H9 (cell line): ENCODE measurements around the gene RHBDD3. TPM values are rescaled to one million over a fixed set of nuclear protein-coding genes. Genes with fewer than 3 reads are reported as not detected.

ENCODE experiments used
- DNase-seq: peaks from one replicate; pipeline ENCODE4 v3.0.0-alpha.2; 2017
- H2AFZ ChIP-seq: one replicate; pipeline ENCODE4 v1.6.1; 2013; ENCODE audit warnings: mild to moderate bottlenecking, low read length, control low read depth, moderate library complexity
- H2AK5ac ChIP-seq: 2 replicates; pipeline ENCODE4 v1.6.1; 2013; ENCODE audit warnings: low read length, control low read depth, mixed read lengths; ENCODE audit not compliant: insufficient read length
- H2BK120ac ChIP-seq: one replicate; pipeline ENCODE4 v1.6.1; 2013; ENCODE audit warnings: low read depth, mild to moderate bottlenecking, low read length, control low read depth, inconsistent platforms; ENCODE audit not compliant: poor library complexity, severe bottlenecking
- H2BK12ac ChIP-seq: 2 replicates; pipeline ENCODE4 v1.6.1; 2013; ENCODE audit warnings: low read length, control low read depth, mixed read lengths, low read depth; ENCODE audit not compliant: insufficient read length
- H2BK15ac ChIP-seq: 2 replicates; pipeline ENCODE4 v1.6.1; 2013; ENCODE audit warnings: low read depth, low read length, control low read depth
- H2BK20ac ChIP-seq: one replicate; pipeline ENCODE4 v1.6.1; 2013; ENCODE audit warnings: low read depth, mild to moderate bottlenecking, low read length, control low read depth, inconsistent platforms; ENCODE audit not compliant: poor library complexity, severe bottlenecking
- H2BK5ac ChIP-seq: 2 replicates; pipeline ENCODE4 v1.6.1; 2013; ENCODE audit warnings: low read length, control low read depth, mixed read lengths; ENCODE audit not compliant: insufficient read length
- H3K14ac ChIP-seq: 2 replicates; pipeline ENCODE4 v1.6.1; 2013; ENCODE audit warnings: low read length, control low read depth; ENCODE audit not compliant: insufficient read depth
- H3K18ac ChIP-seq: 2 replicates; pipeline ENCODE4 v1.6.1; 2013; ENCODE audit warnings: low read depth, mild to moderate bottlenecking, mixed read lengths, low read length, control low read depth; ENCODE audit not compliant: insufficient read length
- H3K23ac ChIP-seq: 2 replicates; pipeline ENCODE4 v1.6.1; 2013; ENCODE audit warnings: low read length, control low read depth, mixed read lengths, low read depth; ENCODE audit not compliant: insufficient read length
- H3K23me2 ChIP-seq: 2 replicates; pipeline ENCODE4 v1.6.1; 2013; ENCODE audit warnings: low read depth, mild to moderate bottlenecking, mixed read lengths, low read length, control low read depth; ENCODE audit not compliant: insufficient read length, poor library complexity, severe bottlenecking
- H3K27ac ChIP-seq: 2 replicates; pipeline ENCODE4 v1.5.1; 2013; ENCODE audit warnings: low read length, control low read depth, mixed read lengths, low read depth; ENCODE audit not compliant: insufficient read length
- H3K27me3 ChIP-seq: 2 replicates; pipeline ENCODE4 v1.6.1; 2013; ENCODE audit warnings: low read length, control low read depth, inconsistent platforms; ENCODE audit not compliant: insufficient read depth
- H3K4ac ChIP-seq: 2 replicates; pipeline ENCODE4 v1.6.1; 2013; ENCODE audit warnings: low read depth, mild to moderate bottlenecking, control low read depth, inconsistent platforms, low read length, moderate library complexity
- H3K4me1 ChIP-seq: 2 replicates; pipeline ENCODE4 v1.6.1; 2013; ENCODE audit warnings: low read length, control low read depth, inconsistent platforms; ENCODE audit not compliant: insufficient read depth
- H3K4me2 ChIP-seq: 2 replicates; pipeline ENCODE4 v1.6.1; 2013; ENCODE audit warnings: low read length, control low read depth, mixed read lengths; ENCODE audit not compliant: insufficient read length, insufficient read depth
- H3K56ac ChIP-seq: 2 replicates; pipeline ENCODE4 v1.6.1; 2013; ENCODE audit warnings: low read depth, mild to moderate bottlenecking, mixed read lengths, low read length, control low read depth; ENCODE audit not compliant: insufficient read length
- H3K79me1 ChIP-seq: 2 replicates; pipeline ENCODE4 v1.6.1; 2013; ENCODE audit warnings: low read depth, mild to moderate bottlenecking, moderate library complexity, low read length, control low read depth, inconsistent platforms; ENCODE audit not compliant: insufficient read depth, poor library complexity, severe bottlenecking
- H3K79me2 ChIP-seq: 2 replicates; pipeline ENCODE4 v1.6.1; 2013; ENCODE audit warnings: low read length, control low read depth, inconsistent platforms; ENCODE audit not compliant: insufficient read depth
- H3K9ac ChIP-seq: 2 replicates; pipeline ENCODE4 v1.6.1; 2013; ENCODE audit warnings: low read length, control low read depth, mixed read lengths; ENCODE audit not compliant: insufficient read length; ENCODE audit errors: extremely low read depth
- H3K9me3 ChIP-seq: one replicate; pipeline ENCODE4 v1.6.1; 2013; ENCODE audit warnings: low read depth, low read length, inconsistent platforms; ENCODE audit not compliant: control insufficient read depth
- H3T11ph ChIP-seq: one replicate; pipeline ENCODE4 v1.6.1; 2013; ENCODE audit warnings: mild to moderate bottlenecking, low read length, control low read depth, inconsistent platforms
- H4K20me1 ChIP-seq: one replicate; pipeline ENCODE4 v1.6.1; 2013; ENCODE audit not compliant: control insufficient read depth, insufficient read length, insufficient read depth
- H4K5ac ChIP-seq: 2 replicates; pipeline ENCODE4 v1.6.1; 2013; ENCODE audit warnings: low read depth, mild to moderate bottlenecking, mixed read lengths, low read length, control low read depth; ENCODE audit not compliant: insufficient read length
- H4K8ac ChIP-seq: replicated peaks from 2 replicates; pipeline ENCODE4 v1.6.1; 2013; ENCODE audit warnings: low read length, control low read depth, mixed read lengths, low read depth; ENCODE audit not compliant: insufficient read length
- H4K91ac ChIP-seq: 2 replicates; pipeline ENCODE4 v1.6.1; 2013; ENCODE audit warnings: low read depth, mild to moderate bottlenecking, moderate library complexity, mixed read lengths, low read length, control low read depth; ENCODE audit not compliant: insufficient read length
- H3K27ac Mint-ChIP-seq, 3 experiments: 2 replicates in 2 of 3; 3 replicates in 1 of 3; pipeline ENCODE4 v1.8.0; 2020 to 2021; ENCODE audit warnings: mixed read lengths in 3 of 3, mild to moderate bottlenecking in 1 of 3, moderate library complexity in 1 of 3
- H3K27me3 Mint-ChIP-seq: 2 replicates; pipeline ENCODE4 v1.8.0; 2021; ENCODE audit warnings: low read depth, mild to moderate bottlenecking, moderate library complexity, mixed read lengths
- H3K36me3 Mint-ChIP-seq, 3 experiments: 2 replicates in 2 of 3; 3 replicates in 1 of 3; pipeline ENCODE4 v1.8.0; 2020 to 2021; ENCODE audit warnings: low read depth in 3 of 3, mixed read lengths in 3 of 3; ENCODE audit not compliant: insufficient read depth in 1 of 3
- H3K4me1 Mint-ChIP-seq, 2 experiments: 2 replicates each; pipeline ENCODE4 v1.8.0; 2020; ENCODE audit warnings: mixed read lengths in 2 of 2
- H3K4me3 Mint-ChIP-seq, 2 experiments: 2 replicates in 1 of 2; 3 replicates in 1 of 2; pipeline ENCODE4 v1.8.0; 2020 to 2021; ENCODE audit warnings: mild to moderate bottlenecking in 2 of 2, mixed read lengths in 2 of 2, moderate library complexity in 1 of 2
- H3K9me3 Mint-ChIP-seq, 2 experiments: 2 replicates in 1 of 2; 3 replicates in 1 of 2; pipeline ENCODE4 v1.8.0; 2020; ENCODE audit warnings: mild to moderate bottlenecking in 2 of 2, mixed read lengths in 2 of 2, moderate library complexity in 1 of 2
- WGBS: extraction: QIAGEN DNeasy Blood & Tissue Kit; methylation state at CpG from one replicate; pipeline ENCODE4 v1.1.7; 2013; ENCODE audit warnings: missing lambda C conversion rate, low lambda C conversion rate, mixed read lengths; ENCODE audit not compliant: insufficient read length; ENCODE audit errors: extremely low coverage; 5-methylcytosine and 5-hydroxymethylcytosine counted together
- total RNA-seq: library from RNA; stranded (reverse); gene quantifications from 2 replicates; pipeline ENCODE4 v1.2.1, GENCODE V29; 2021
- TF ChIP-seq, protein P1 (sequence below): fragments of 200-600 bp; sonication (generic); conservative IDR thresholded peaks from 3 replicates; pipeline ENCODE4 v1.8.0; 2021; ENCODE audit warnings: antibody characterized with exemption, mild to moderate bottlenecking

Gene RHBDD3
- total RNA-seq, 1 experiment from 2014 or later = 99.7 TPM

DNA sequence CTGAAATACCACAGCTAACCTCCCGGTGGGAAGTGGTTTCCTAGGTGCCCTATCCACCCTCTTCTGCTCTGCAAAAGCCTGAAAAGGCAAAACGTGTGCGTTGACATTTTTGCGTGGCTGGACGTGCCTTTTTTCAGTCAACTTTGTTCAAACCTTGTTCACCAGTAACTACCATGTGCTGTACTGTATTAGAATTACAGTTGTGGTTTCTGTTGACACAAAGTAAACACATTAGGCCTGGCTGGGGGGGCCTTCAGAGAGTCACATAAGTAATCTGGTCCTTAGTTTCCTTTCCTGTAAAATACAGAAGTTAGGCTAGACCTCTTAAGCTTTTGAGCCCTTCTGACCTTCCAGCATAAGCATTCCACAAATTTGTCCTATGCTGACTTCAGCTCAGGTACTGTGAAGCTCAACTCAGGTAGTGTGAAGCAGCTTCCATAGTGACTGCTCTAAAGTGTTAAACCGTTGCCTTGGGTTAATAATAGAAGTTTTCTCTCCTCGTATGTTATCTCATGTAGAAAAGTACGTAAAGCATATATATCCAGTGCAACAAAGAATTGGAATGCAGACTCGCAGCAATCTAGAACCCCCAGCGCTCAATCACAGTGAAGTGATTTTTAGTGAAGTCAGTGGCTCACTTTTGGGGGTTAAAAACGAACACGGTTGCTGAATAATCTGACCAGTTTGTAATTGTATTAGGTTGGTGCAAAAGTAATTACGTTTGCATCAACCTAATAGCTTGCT lies 2.1 kb upstream of the RHBDD3 start:
- no CpG with 5 or more reads among the region's 13 CpGs for WGBS
- Histone ChIP-seq H4K91ac (no peak overlapping the region), H3K14ac (no peak overlapping the region), H3T11ph (no peak overlapping the region), H3K4me1 (peaks cover 8% of the 10 kb centered on the region), H3K27ac (peak overlapping the region; percentile 6), H3K79me2 (peaks cover 53% of the 10 kb centered on the region), H3K18ac (no peak overlapping the region), H3K9me3 (no peaks in the 10 kb centered on the region), H3K27me3 (no peaks in the 10 kb centered on the region), H2BK15ac (no peak overlapping the region), H4K20me1 (no peaks in the 10 kb centered on the region), H2BK5ac (no peak overlapping the region), H3K23me2 (peaks cover 23% of the 10 kb centered on the region), H3K56ac (no peak overlapping the region), H3K4ac (no peak overlapping the region), H4K5ac (no peak overlapping the region), H3K4me2 (peak overlapping the region; percentile 92), H2BK12ac (no peak overlapping the region), H3K9ac (peak overlapping the region; percentile 99), H3K79me1 (no peaks in the 10 kb centered on the region), H2BK120ac (no peak overlapping the region), H2AFZ (no peak overlapping the region), H2BK20ac (no peak overlapping the region), H2AK5ac (no peak overlapping the region), H3K23ac (no peak overlapping the region), H4K8ac (no peak overlapping the region)
- TF ChIP-seq, protein P1, sequence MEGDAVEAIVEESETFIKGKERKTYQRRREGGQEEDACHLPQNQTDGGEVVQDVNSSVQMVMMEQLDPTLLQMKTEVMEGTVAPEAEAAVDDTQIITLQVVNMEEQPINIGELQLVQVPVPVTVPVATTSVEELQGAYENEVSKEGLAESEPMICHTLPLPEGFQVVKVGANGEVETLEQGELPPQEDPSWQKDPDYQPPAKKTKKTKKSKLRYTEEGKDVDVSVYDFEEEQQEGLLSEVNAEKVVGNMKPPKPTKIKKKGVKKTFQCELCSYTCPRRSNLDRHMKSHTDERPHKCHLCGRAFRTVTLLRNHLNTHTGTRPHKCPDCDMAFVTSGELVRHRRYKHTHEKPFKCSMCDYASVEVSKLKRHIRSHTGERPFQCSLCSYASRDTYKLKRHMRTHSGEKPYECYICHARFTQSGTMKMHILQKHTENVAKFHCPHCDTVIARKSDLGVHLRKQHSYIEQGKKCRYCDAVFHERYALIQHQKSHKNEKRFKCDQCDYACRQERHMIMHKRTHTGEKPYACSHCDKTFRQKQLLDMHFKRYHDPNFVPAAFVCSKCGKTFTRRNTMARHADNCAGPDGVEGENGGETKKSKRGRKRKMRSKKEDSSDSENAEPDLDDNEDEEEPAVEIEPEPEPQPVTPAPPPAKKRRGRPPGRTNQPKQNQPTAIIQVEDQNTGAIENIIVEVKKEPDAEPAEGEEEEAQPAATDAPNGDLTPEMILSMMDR = no peak
- peaks cover 0 to 4% of the 10 kb centered on the region in 2 experiments; a peak in 2 of 5 replicates for H3K9me3 Mint-ChIP-seq
- H3K27me3 Mint-ChIP-seq = no peaks in the 10 kb centered on the region
- DNase-seq = no peak
- H3K4me1 Mint-ChIP-seq = peaks cover 44 to 51% of the 10 kb centered on the region in 2 experiments
- H3K4me3 Mint-ChIP-seq = peak overlapping the region; percentile 92 to 93
- peaks cover 60 to 80% (median 73%) of the 10 kb centered on the region in 3 experiments; a peak in 6 of 7 replicates for H3K36me3 Mint-ChIP-seq
- H3K27ac Mint-ChIP-seq = peak overlapping the region; percentile 96 to 99 (median 96); a peak in 6 of 7 replicates
